CD14-positive monocyte (primary cell): ENCODE measurements around the gene NRXN3. TPM values are rescaled to one million over a fixed set of nuclear protein-coding genes. Genes with fewer than 3 reads are reported as not detected.

Experiments
- DNase-seq, 3 donors: peaks; one replicate each; pipeline ENCODE4 v3.0.0-alpha.2; 2011 to 2022
- H2AFZ ChIP-seq: 2 replicates; pipeline ENCODE4 v1.6.0; 2012; ENCODE audit warnings: mild to moderate bottlenecking, low read depth, low read length, inconsistent platforms; ENCODE audit not compliant: insufficient read depth, poor library complexity, severe bottlenecking
- H3K27ac ChIP-seq, 2 donors: 1 replicate in 1 of 2; 2 replicates in 1 of 2; pipeline ENCODE4 v1.5.1; 2012 to 2013; ENCODE audit warnings: low read length in 2 of 2, control low read depth in 1 of 2, inconsistent platforms in 1 of 2, low read depth in 1 of 2, mild to moderate bottlenecking in 1 of 2
- H3K27me3 ChIP-seq, 2 donors: one replicate each; pipeline versions ENCODE4 v1.6.0 to v1.6.1; 2011 to 2013; ENCODE audit warnings: low read length in 2 of 2; ENCODE audit not compliant: control insufficient read depth in 2 of 2, insufficient read depth in 2 of 2
- H3K36me3 ChIP-seq, 2 donors: replicated peaks in 1 of 2; 1 replicate in 1 of 2; 2 replicates in 1 of 2; pipeline versions ENCODE4 v1.5.1 to v1.6.1; 2012 to 2013; ENCODE audit warnings: low read length in 2 of 2, control low read depth in 1 of 2, inconsistent platforms in 1 of 2, mild to moderate bottlenecking in 1 of 2; ENCODE audit not compliant: insufficient read depth in 2 of 2, control insufficient read depth in 1 of 2
- H3K4me1 ChIP-seq, 2 donors: 1 replicate in 1 of 2; 2 replicates in 1 of 2; pipeline versions ENCODE4 v1.5.1 to v1.6.1; 2012 to 2013; ENCODE audit warnings: low read length in 2 of 2, control low read depth in 1 of 2, inconsistent platforms in 1 of 2, mild to moderate bottlenecking in 1 of 2, moderate library complexity in 1 of 2; ENCODE audit not compliant: insufficient read depth in 2 of 2, control insufficient read depth in 1 of 2
- H3K4me2 ChIP-seq: replicated peaks from 2 replicates; pipeline ENCODE3; 2012; ENCODE audit warnings: low read length, moderate library complexity, mild to moderate bottlenecking; ENCODE audit not compliant: poor library complexity, severe bottlenecking; ENCODE audit errors: extremely low read depth
- H3K4me3 ChIP-seq, 3 experiments: fragments of 200-600 bp in 1 of 3; sonication (generic) in 1 of 3; replicated peaks in 1 of 3; 1 replicate in 2 of 3; 2 replicates in 1 of 3; pipeline ENCODE4 v1.5.1; 2011 to 2013; ENCODE audit warnings: low read length in 3 of 3, mild to moderate bottlenecking in 3 of 3, control low read depth in 2 of 3, low read depth in 2 of 3, inconsistent platforms in 1 of 3, moderate library complexity in 1 of 3
- H3K79me2 ChIP-seq: 2 replicates; pipeline ENCODE4 v1.6.0; 2012; ENCODE audit warnings: mild to moderate bottlenecking, control low read depth, inconsistent platforms, low read length, moderate library complexity; ENCODE audit not compliant: insufficient read depth
- H3K9ac ChIP-seq: 2 replicates; pipeline ENCODE4 v1.6.0; 2017; ENCODE audit warnings: low read length, mild to moderate bottlenecking; ENCODE audit not compliant: insufficient read depth, poor library complexity, severe bottlenecking
- H3K9me3 ChIP-seq, 2 donors: replicated peaks in 1 of 2; 1 replicate in 1 of 2; 2 replicates in 1 of 2; pipeline versions ENCODE4 v1.5.1 to v1.6.1; 2012 to 2013; ENCODE audit warnings: low read length in 2 of 2, control low read depth in 1 of 2; ENCODE audit not compliant: control insufficient read depth in 1 of 2, insufficient read depth in 1 of 2
- H4K20me1 ChIP-seq: 2 replicates; pipeline ENCODE4 v1.6.0; 2012; ENCODE audit warnings: mild to moderate bottlenecking, low read length, control low read depth, moderate library complexity; ENCODE audit not compliant: insufficient read depth
- H3K27ac Mint-ChIP-seq, 7 donors: one replicate each; pipeline ENCODE4 v1.8.0; 2020; ENCODE audit warnings: mild to moderate bottlenecking in 7 of 7, mixed read lengths in 7 of 7, moderate library complexity in 6 of 7, inconsistent platforms in 2 of 7
- H3K27me3 Mint-ChIP-seq, 3 donors: one replicate each; pipeline ENCODE4 v1.8.0; 2021 to 2022; ENCODE audit warnings: low read depth in 3 of 3, mild to moderate bottlenecking in 3 of 3, mixed read lengths in 3 of 3, moderate library complexity in 3 of 3, inconsistent platforms in 1 of 3
- H3K36me3 Mint-ChIP-seq, 2 donors: one replicate each; pipeline ENCODE4 v1.8.0; 2020; ENCODE audit warnings: mixed read lengths in 2 of 2, inconsistent platforms in 1 of 2, mild to moderate bottlenecking in 1 of 2
- H3K4me1 Mint-ChIP-seq: one replicate; pipeline ENCODE4 v1.8.0; 2020; ENCODE audit warnings: mild to moderate bottlenecking, mixed read lengths
- H3K4me3 Mint-ChIP-seq, 2 donors: one replicate each; pipeline ENCODE4 v1.8.0; 2020; ENCODE audit warnings: mild to moderate bottlenecking in 2 of 2, mixed read lengths in 2 of 2, moderate library complexity in 1 of 2
- H3K9me3 Mint-ChIP-seq, 7 donors: one replicate each; pipeline ENCODE4 v1.8.0; 2020 to 2022; ENCODE audit warnings: mixed read lengths in 7 of 7, mild to moderate bottlenecking in 6 of 7, moderate library complexity in 6 of 7, inconsistent platforms in 2 of 7
- CTCF ChIP-seq: fragments of 200-600 bp; IDR thresholded peaks from one replicate; pipeline ENCODE4 v1.8.0; 2022; ENCODE audit warnings: antibody characterized with exemption, mild to moderate bottlenecking
- WGBS: methylation state at CpG from one replicate; pipeline ENCODE4 v1.1.5; 2013; ENCODE audit warnings: missing lambda C conversion rate; ENCODE audit not compliant: insufficient coverage; 5-methylcytosine and 5-hydroxymethylcytosine counted together
- intact Hi-C, 2 donors: fragments of 100-400 bp; cut with micrococcal nuclease; formaldehyde crosslinking; loops; one replicate each; pipeline versions ENCODE4 v1.15.0 to v1.15.1; 2023
- polyA plus RNA-seq, 3 donors: library from polyadenylated mRNA; depleted of rRNA in 1 of 3; unstranded in 2 of 3; stranded (reverse) in 1 of 3; fragments of 300-500 nt in 2 of 3; fragments of >200 nt in 1 of 3; fragmentation: Illumina TruSeq in 2 of 3; gene quantifications; 1 replicate in 2 of 3; 2 replicates in 1 of 3; pipeline ENCODE4 v1.2.3, GENCODE V29; 2012 to 2021

NRXN3 gene
- polyA plus RNA-seq, 3 donors, result not detected

GRCh38 chr14:78631551-78631950 is 461.4 kb downstream of the NRXN3 start:
- no peak overlapping the region for H3K27ac Mint-ChIP-seq
- no peaks in the 10 kb centered on the region for H3K4me1 ChIP-seq
- no peak overlapping the region for H3K27ac ChIP-seq
- 94% methylated on average over 2 of the region's 2 CpGs for WGBS
- H3K9me3 ChIP-seq, result no peaks in the 10 kb centered on the region
- H3K9me3 Mint-ChIP-seq, result peaks cover 0 to 4% (median 2%) of the 10 kb centered on the region in 7 donors
- no peak overlapping the region for H3K4me2 ChIP-seq
- no peak overlapping the region for H3K4me3 ChIP-seq
- no peak overlapping the region for H2AFZ ChIP-seq
- no peaks in the 10 kb centered on the region for H3K79me2 ChIP-seq
- H3K27me3 ChIP-seq, result no peaks in the 10 kb centered on the region
- H3K4me1 Mint-ChIP-seq, result no peaks in the 10 kb centered on the region
- peaks cover 0 to 3% (median 0%) of the 10 kb centered on the region in 3 donors for H3K27me3 Mint-ChIP-seq
- no peaks in the 10 kb centered on the region for H3K36me3 Mint-ChIP-seq
- no peaks in the 10 kb centered on the region for H4K20me1 ChIP-seq
- TF ChIP-seq CTCF, result no peak
- DNase-seq, result no peak
- no peaks in the 10 kb centered on the region for H3K36me3 ChIP-seq
- H3K4me3 Mint-ChIP-seq, result no peak overlapping the region
- intact Hi-C loops, result no loop called here
- H3K9ac ChIP-seq, result no peak overlapping the region

GRCh38 chr14:78633752-78634151 is 463.6 kb downstream of the NRXN3 start:
- Mint-ChIP-seq H3K27ac (peak overlapping the region in 1 of 7 donors; percentile 69), H3K27me3 (peaks cover 0 to 2% (median 0%) of the 10 kb centered on the region in 3 donors), H3K4me3 (no peak overlapping the region), H3K9me3 (peaks cover 0 to 6% (median 2%) of the 10 kb centered on the region in 7 donors), H3K4me1 (no peaks in the 10 kb centered on the region), H3K36me3 (no peaks in the 10 kb centered on the region)
- DNase-seq, result no peak
- Histone ChIP-seq H3K79me2 (no peaks in the 10 kb centered on the region), H3K27ac (no peak overlapping the region), H2AFZ (no peak overlapping the region), H3K9ac (no peak overlapping the region), H3K36me3 (no peaks in the 10 kb centered on the region), H4K20me1 (no peaks in the 10 kb centered on the region), H3K4me3 (no peak overlapping the region), H3K4me1 (no peaks in the 10 kb centered on the region), H3K27me3 (no peaks in the 10 kb centered on the region), H3K4me2 (no peak overlapping the region), H3K9me3 (no peaks in the 10 kb centered on the region)
- TF ChIP-seq CTCF, result no peak
- intact Hi-C loops, result no loop called here
